HG02938 (cell line): ENCODE measurements around the gene SLC26A11.

Experiments
- ATAC-seq: cut with Tn5 transposase; IDR thresholded peaks from one replicate; pipeline ENCODE4 v1.9.1; 2021; ENCODE audit warnings: mild to moderate bottlenecking, moderate library complexity; ENCODE audit not compliant: unreplicated experiment

Gene SLC26A11

GRCh38 chr17:80277751-80278671 lies 57.8 kb downstream of the SLC26A11 start:
- no peak for ATAC-seq

DNA sequence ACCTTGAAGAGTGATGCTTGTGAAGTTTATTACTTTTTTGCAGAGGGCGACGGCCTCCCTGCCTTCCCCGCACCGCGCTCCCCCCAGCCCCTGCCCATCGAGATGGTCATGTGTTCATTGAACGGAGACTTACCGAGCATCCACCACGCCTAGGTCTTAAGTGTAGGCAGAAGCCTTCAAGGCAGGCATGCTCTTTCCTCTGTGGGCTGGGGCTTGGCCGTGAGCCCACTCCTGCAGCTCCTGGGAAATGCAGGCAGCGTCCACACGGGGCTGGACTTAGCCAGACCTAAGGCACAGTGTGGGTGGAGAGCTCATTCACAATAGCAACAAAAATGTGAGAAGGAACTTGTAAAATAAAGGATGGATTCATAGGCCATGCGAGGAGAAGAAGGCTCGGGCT lies 59.7 kb downstream of the SLC26A11 start:
- no peak for ATAC-seq

- ATAC-seq, result no peak
Observed at GRCh38 chr17:80281516-80281915, 61.3 kb downstream of the SLC26A11 start.

DNA sequence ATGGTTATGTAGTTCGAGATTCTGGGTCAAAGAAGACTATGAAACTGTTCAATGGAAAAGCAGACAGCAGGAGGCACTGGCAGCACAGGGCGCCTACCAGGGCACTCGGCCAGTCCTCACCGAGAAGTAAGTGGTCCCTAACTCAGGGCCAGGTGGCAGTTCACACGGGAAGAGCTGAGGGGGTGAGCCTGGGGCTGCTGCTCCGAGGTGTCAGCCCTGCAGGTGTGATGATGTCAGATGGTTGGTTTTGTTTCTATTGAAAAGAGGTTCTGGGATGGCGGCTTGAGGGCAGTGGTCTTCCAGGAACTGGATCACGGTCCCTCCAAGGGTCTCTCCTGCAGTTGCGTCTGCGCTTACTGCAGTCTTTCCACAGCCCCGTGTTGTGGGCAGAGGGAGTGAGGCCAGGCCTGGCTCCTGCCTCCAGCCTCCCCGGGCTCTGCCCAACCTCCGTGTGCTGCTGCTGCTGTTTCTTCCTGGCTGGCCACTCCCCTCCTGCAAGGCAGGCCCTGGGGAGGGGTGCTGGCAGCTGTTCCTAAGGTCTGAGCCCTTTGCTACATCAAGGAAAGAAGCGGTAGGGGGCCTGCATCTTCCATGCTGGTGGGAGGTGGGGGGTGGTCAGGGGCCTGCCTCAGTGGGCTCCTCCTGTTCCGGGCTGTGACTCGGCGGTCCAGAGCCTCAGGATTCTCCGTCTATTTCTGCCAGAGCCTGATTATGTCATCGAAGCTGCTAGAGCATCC lies 63.1 kb downstream of the SLC26A11 start:
- ATAC-seq, result no peak

GRCh38 chr17:80284631-80285030 lies 64.4 kb downstream of the SLC26A11 start:
- no peak for ATAC-seq

DNA sequence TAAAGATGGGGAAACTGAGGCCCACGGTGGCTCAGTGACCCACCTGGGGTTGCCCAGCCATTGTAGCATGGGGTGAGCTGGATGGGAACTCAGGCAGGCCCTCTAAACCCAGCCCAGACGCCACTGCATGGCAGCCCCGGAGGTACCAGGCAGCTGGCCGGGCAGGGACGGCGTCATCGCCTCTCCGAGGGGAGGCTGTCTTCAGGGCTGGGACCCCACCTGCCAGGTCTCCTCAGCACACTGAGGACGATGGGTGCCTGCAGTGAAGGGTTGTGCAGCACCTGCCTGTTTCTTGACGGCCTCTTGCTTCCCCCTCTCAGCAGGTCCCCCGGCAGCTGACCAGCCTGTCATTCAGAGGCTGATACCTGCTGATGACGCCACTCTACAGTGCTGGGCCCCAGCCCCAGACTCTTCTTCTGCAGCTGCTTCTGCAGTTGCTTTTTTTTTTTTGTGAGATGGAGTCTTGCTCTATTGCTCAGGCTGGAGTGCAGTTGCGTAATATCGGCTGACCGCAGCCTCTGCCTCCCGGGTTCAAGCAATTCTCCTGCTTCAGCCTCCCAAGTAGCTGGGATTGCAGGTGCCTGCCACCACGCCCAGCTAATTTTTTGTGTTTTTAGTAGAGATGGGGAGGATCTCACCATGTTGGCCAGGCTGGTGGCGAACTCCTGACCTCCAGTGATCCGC lies 65.2 kb downstream of the SLC26A11 start:
- no peak for ATAC-seq

GRCh38 chr17:80286638-80286960 lies 66.4 kb downstream of the SLC26A11 start:
- no peak for ATAC-seq

- ATAC-seq, result no peak
Observed at GRCh38 chr17:80287038-80287437, 66.8 kb downstream of the SLC26A11 start.

DNA sequence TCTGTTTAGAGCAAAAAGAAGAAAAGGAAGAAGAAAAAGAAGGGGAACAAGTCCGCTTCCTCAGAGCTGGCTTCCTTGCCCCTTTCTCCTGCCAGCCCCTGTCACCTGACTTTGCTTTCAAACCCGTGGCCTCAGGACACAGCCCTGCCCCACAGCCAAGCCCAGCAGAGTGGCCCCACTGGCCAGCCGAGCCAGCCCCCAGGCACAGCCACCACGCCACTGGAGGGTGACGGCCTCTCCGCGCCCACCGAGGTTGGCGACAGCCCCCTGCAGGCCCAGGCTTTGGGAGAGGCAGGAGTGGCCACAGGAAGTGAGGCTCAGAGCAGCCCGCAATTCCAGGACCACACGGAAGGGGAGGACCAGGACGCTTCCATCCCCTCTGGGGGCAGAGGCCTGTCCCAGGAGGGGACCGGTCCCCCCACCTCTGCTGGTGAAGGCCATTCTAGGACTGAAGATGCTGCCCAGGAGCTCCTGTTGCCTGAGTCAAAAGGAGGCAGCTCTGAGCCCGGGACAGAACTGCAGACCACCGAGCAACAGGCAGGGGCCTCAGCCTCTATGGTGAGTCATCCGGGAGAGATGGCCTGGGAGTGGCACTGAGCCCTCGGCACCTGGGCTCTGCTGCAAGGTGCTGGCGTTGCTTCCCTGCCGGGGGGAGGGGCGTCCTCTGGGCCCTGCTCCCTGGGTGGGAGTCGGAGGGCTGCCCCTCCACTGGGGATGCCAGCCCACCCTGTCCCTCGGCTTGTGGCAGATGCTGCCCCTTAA lies 67.8 kb downstream of the SLC26A11 start:
- ATAC-seq, result no peak

GRCh38 chr17:80289616-80290015 lies 69.4 kb downstream of the SLC26A11 start:
- no peak for ATAC-seq

DNA sequence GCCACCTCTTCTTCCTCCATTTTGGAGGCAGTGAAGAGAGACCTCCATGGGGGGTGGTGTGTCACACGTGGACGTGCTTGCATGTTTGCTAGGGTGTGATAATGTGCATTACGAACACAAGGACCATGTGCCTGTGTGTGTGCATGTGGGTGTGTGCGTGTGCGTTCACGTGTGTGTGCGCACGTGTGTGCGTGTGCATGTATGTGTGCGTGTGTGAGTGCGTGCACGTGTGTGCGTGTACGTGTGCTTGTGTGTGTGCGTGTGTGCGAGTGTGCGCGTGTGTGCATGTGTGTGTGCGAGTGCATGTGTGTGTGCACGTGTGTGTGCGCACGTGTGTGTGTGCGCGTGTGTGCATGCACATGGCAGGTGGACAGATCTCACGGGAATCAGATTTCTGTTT lies 69.9 kb downstream of the SLC26A11 start:
- no peak for ATAC-seq

GRCh38 chr17:80291260-80291659 lies 71.0 kb downstream of the SLC26A11 start:
- no peak for ATAC-seq

GRCh38 chr17:80291691-80292487 lies 71.7 kb downstream of the SLC26A11 start:
- ATAC-seq, result no peak

GRCh38 chr17:80292521-80292971 lies 72.3 kb downstream of the SLC26A11 start:
- no peak for ATAC-seq

- no peak for ATAC-seq
Observed at GRCh38 chr17:80294210-80294609, 74.0 kb downstream of the SLC26A11 start.

- no peak for ATAC-seq
Observed at GRCh38 chr17:80294653-80295052, 74.4 kb downstream of the SLC26A11 start.

DNA sequence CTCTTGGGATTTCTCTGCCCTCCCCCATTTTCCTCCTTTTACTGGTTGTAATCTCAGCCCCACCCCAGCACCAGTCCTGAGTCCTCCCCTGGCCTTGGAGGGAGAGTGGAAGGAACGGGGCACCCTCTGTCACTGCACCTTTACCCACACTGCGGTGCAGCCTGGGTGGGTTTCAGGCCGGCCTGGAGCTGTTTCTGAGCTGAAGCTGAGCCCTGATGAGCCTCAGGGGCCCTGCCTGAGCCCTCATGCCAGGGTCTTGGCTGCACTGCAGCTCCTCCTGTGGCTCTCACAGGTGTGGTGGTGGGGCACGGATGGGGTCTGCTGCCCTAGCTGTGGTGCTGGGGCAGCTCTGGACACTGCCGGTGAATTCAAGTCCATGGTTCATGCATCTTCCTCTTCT lies 74.9 kb downstream of the SLC26A11 start:
- no peak for ATAC-seq

- no peak for ATAC-seq
Observed at GRCh38 chr17:80295559-80295958, 75.3 kb downstream of the SLC26A11 start.

GRCh38 chr17:80296221-80296620 lies 76.0 kb downstream of the SLC26A11 start:
- ATAC-seq, result no peak

- ATAC-seq, result no peak
Observed at GRCh38 chr17:80297996-80298560, 77.9 kb downstream of the SLC26A11 start.
